GM12878 (cell line): Measurements from ENCODE around the gene RHOB. TPM values are rescaled to one million over a fixed set of nuclear protein-coding genes. Genes with fewer than 3 reads are reported as not detected.

Experiments used
- ATAC-seq: fragments of 200-7000 bp; cut with Tn5 transposase; 3 replicates; pipeline ENCODE4 v1.9.1; 2020; ENCODE audit warnings: mild to moderate bottlenecking, moderate library complexity
- BruUV-seq: library from RNA; stranded (reverse); fragments of 400-500 nt; replicated peaks from 2 replicates; lab custom pipeline; 2021; lab: Mats Ljungman, UMichigan
- CTCF ChIA-PET: fragments of 300-600 bp; sonication (Branson Sonifier 250); formaldehyde crosslinking; extraction: SDS; loops from one replicate; lab custom pipeline; 2021; ENCODE audit warnings: inconsistent platforms; lab: Yijun Ruan, JAX
- POLR2A ChIA-PET: fragments of 350-600 bp; formaldehyde crosslinking; extraction: SDS; loops from one replicate; lab custom pipeline; 2021; ENCODE audit warnings: inconsistent platforms; lab: Charles Lee
- RAD21 ChIA-PET: fragments of 300-600 bp; sonication (Branson Sonifier 250); formaldehyde crosslinking; loops from one replicate; lab custom pipeline; 2023; ENCODE audit warnings: antibody characterized with exemption; ENCODE audit not compliant: unreplicated experiment; lab: Charles Lee
- SMC1A ChIA-PET: fragments of 300-600 bp; sonication (Branson Sonifier 250); formaldehyde crosslinking; loops from one replicate; lab custom pipeline; 2023; ENCODE audit not compliant: unreplicated experiment, uncharacterized antibody; lab: Charles Lee
- DNase-seq: peaks from one replicate; pipeline ENCODE4 v3.0.0-alpha.2; 2011; ENCODE audit warnings: low read depth, low spot score
- FAIRE-seq: peaks from 3 replicates; lab custom pipeline; 2011; peaks lifted over from hg19 to GRCh38; lab: Jason Lieb, UNC
- H2AFZ ChIP-seq: 2 replicates; pipeline ENCODE4 v1.6.0; 2011; ENCODE audit warnings: low read depth, low read length, control low read depth; ENCODE audit not compliant: control insufficient read depth
- H3K27ac ChIP-seq: 2 replicates; pipeline ENCODE4 v1.5.1; 2011; ENCODE audit warnings: control low read depth; ENCODE audit not compliant: control insufficient read depth, insufficient read depth
- H3K27me3 ChIP-seq, 2 experiments: replicated peaks in 1 of 2; 2 replicates each; pipeline versions ENCODE4 v1.6.0 to v1.6.1; 2011; ENCODE audit warnings: low read length in 1 of 2; ENCODE audit not compliant: control insufficient read depth in 2 of 2, insufficient read depth in 2 of 2
- H3K36me3 ChIP-seq, 2 experiments: 2 replicates each; pipeline ENCODE4 v1.5.1; 2011; ENCODE audit warnings: low read length in 1 of 2; ENCODE audit not compliant: control insufficient read depth in 2 of 2, insufficient read depth in 2 of 2
- H3K4me1 ChIP-seq: 2 replicates; pipeline ENCODE4 v1.6.1; 2011; ENCODE audit warnings: mild to moderate bottlenecking, low read length, moderate library complexity, mixed read lengths; ENCODE audit not compliant: control insufficient read depth, insufficient read depth
- H3K4me2 ChIP-seq: 2 replicates; pipeline ENCODE4 v1.6.0; 2011; ENCODE audit warnings: control low read depth; ENCODE audit not compliant: control insufficient read depth, insufficient read depth
- H3K4me3 ChIP-seq: fragments of 200-600 bp; sonication (generic); 2 replicates; pipeline ENCODE4 v1.5.1; 2016
- H3K79me2 ChIP-seq: 2 replicates; pipeline ENCODE4 v1.6.0; 2011; ENCODE audit warnings: low read length; ENCODE audit not compliant: control insufficient read depth, insufficient read depth
- H3K9ac ChIP-seq: 2 replicates; pipeline ENCODE4 v1.8.0; 2011; ENCODE audit warnings: low read length, control low read depth, mixed read lengths; ENCODE audit not compliant: control insufficient read depth, insufficient read depth
- H3K9me3 ChIP-seq: replicated peaks from 3 replicates; pipeline ENCODE4 v1.5.1; 2011; ENCODE audit warnings: mild to moderate bottlenecking, low read length; ENCODE audit not compliant: control insufficient read depth, insufficient read depth
- H4K20me1 ChIP-seq: 2 replicates; pipeline ENCODE4 v1.6.0; 2011; ENCODE audit not compliant: control insufficient read depth, insufficient read depth
- BHLHE40 ChIP-seq, 2 experiments: fragments of 450-650 bp in 1 of 2; IDR thresholded peaks; 2 replicates each; pipeline ENCODE4 v1.6.1; 2011 to 2017; ENCODE audit warnings: low read depth in 2 of 2, borderline replicate concordance in 1 of 2, improper control_type of control experiment in 1 of 2, low read length in 1 of 2, mild to moderate bottlenecking in 1 of 2
- CBX5 ChIP-seq: sonication (generic); IDR thresholded peaks from 2 replicates; pipeline ENCODE4 v1.6.1; 2016; ENCODE audit warnings: low read depth, moderate library complexity, mild to moderate bottlenecking, inconsistent platforms
- CREB1 ChIP-seq: IDR thresholded peaks from 2 replicates; pipeline ENCODE4 v1.6.1; 2012; ENCODE audit warnings: low read depth, mild to moderate bottlenecking, inconsistent platforms
- FOS ChIP-seq: IDR thresholded peaks from 3 replicates; pipeline ENCODE4 v1.6.1; 2011; ENCODE audit warnings: borderline replicate concordance; ENCODE audit not compliant: insufficient read length; ENCODE audit errors: extremely low read depth
- FOXM1 ChIP-seq: IDR thresholded peaks from 2 replicates; pipeline ENCODE4 v1.6.1; 2012; ENCODE audit warnings: low read depth, mild to moderate bottlenecking, inconsistent platforms, low read length, moderate library complexity
- HDAC2 ChIP-seq: fragments of 200-600 bp; sonication (generic); IDR thresholded peaks from 2 replicates; pipeline ENCODE4 v1.6.1; 2017
- IRF4 ChIP-seq: IDR thresholded peaks from 2 replicates; pipeline ENCODE4 v1.6.1; 2011; ENCODE audit warnings: low read depth, low read length
- MEF2A ChIP-seq: IDR thresholded peaks from 2 replicates; pipeline ENCODE4 v1.6.1; 2011; ENCODE audit warnings: low read depth, mild to moderate bottlenecking, low read length, moderate library complexity; ENCODE audit not compliant: insufficient read depth
- POLR2A ChIP-seq: IDR thresholded peaks from 2 replicates; pipeline ENCODE4 v1.6.1; 2011; ENCODE audit warnings: low read depth, mild to moderate bottlenecking, low read length
- POLR2AphosphoS5 ChIP-seq: IDR thresholded peaks from 2 replicates; pipeline ENCODE4 v1.6.1; 2011; ENCODE audit warnings: mild to moderate bottlenecking, low read length, inconsistent platforms
- SMAD5 ChIP-seq: IDR thresholded peaks from 2 replicates; pipeline ENCODE4 v1.6.1; 2016; ENCODE audit warnings: antibody characterized with exemption, low read depth
- SPI1 ChIP-seq: IDR thresholded peaks from 2 replicates; pipeline ENCODE4 v1.6.1; 2011; ENCODE audit warnings: low read depth, mild to moderate bottlenecking, low read length, moderate library complexity, borderline replicate concordance; ENCODE audit not compliant: insufficient read depth
- YBX1 ChIP-seq: fragments of 450-650 bp; IDR thresholded peaks from 2 replicates; pipeline ENCODE4 v1.6.1; 2016; ENCODE audit warnings: antibody characterized with exemption
- ZNF24 ChIP-seq: fragments of 450-650 bp; IDR thresholded peaks from 2 replicates; pipeline ENCODE4 v1.6.1; 2017; ENCODE audit warnings: antibody characterized with exemption, mild to moderate bottlenecking
- WGBS: methylation state at CpG from one replicate; pipeline ENCODE4 v1.1.6; 2016; ENCODE audit warnings: low lambda C conversion rate; ENCODE audit not compliant: insufficient replicate concordance, insufficient coverage; ENCODE audit errors: missing lambda C conversion rate; 5-methylcytosine and 5-hydroxymethylcytosine counted together
- in situ Hi-C: fragments of 300-500 bp; cut with MboI; formaldehyde crosslinking; loops from 9 replicates; pipeline ENCODE4 v1.14.3; 2018; ENCODE audit warnings: mixed read lengths
- intact Hi-C: fragments of 100-400 bp; cut with micrococcal nuclease; formaldehyde crosslinking; loops from one replicate; pipeline ENCODE4 v1.14.2; 2022; ENCODE audit not compliant: unreplicated experiment
- polyA plus RNA-seq, 11 experiments: library from polyadenylated mRNA; depleted of rRNA in 4 of 11; unstranded in 6 of 11; stranded (reverse) in 5 of 11; fragments of >200 nt; fragmentation: Nextera tagmentation in 4 of 11; fragmentation: Illumina TruSeq in 1 of 11; extraction: Ambion mirVana in 4 of 11; extraction: Trizol in 1 of 11; gene quantifications; 1 replicate in 1 of 11; 2 replicates in 10 of 11; pipeline versions ENCODE4 v1.2.1 to v1.2.3, GENCODE V29; 2011 to 2016; ENCODE audit warnings: inconsistent platforms in 2 of 11, missing spikeins in 2 of 11, low read depth in 1 of 11
- total RNA-seq, 4 experiments: library from RNA; depleted of rRNA in 3 of 4; stranded (reverse); fragments of >200 nt in 3 of 4; fragmentation: Illumina TruSeq in 1 of 4; extraction: Trizol in 1 of 4; gene quantifications; 2 replicates each; pipeline versions ENCODE4 v1.2.1 to v1.2.3, GENCODE V29; 2013 to 2021
- TF ChIP-seq, protein P1 (sequence below): fragments of 450-650 bp; IDR thresholded peaks from 2 replicates; pipeline ENCODE4 v1.6.1; 2017; ENCODE audit warnings: antibody characterized with exemption, mild to moderate bottlenecking, moderate library complexity
- TF ChIP-seq, protein P2 (sequence below): IDR thresholded peaks from 2 replicates; pipeline ENCODE4 v1.6.1; 2012; ENCODE audit warnings: low read length, inconsistent platforms
- TF ChIP-seq, protein P3 (sequence below): IDR thresholded peaks from 2 replicates; pipeline ENCODE4 v1.6.1; 2012; ENCODE audit warnings: low read depth, low read length, improper control_type of control experiment

Gene RHOB
- total and polyA plus RNA-seq, 10 of the 15 experiments (the other 5 are each of a cell fraction or from before 2014, with no cell fraction given): 0.03 to 4.5 (median 1.2) TPM

DNA sequence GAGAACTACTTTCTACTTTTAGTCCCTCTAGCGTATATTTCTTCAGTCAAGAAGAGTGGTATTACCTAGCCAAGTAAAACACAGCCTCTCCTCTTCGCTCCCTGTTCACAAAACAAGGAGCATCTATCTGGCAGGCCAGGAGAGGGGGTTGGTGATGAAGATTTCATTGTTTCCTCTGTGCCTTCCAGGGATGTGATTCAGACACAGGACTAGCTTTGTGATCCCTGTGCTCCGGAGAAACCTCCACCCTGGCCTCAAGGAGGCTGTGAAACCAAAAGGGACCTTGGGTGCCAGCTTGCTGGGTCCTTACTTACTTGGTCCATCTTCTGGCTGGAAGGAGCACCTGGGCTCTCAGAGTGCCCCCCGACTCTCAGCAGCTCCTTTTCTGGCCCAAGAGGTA lies 5.7 kb downstream of the RHOB start:
- Histone ChIP-seq H3K9ac (no peak overlapping the region), H3K36me3 (no peaks in the 10 kb centered on the region), H3K4me2 (no peak overlapping the region), H3K27ac (no peak overlapping the region), H2AFZ (no peak overlapping the region), H3K79me2 (no peaks in the 10 kb centered on the region; the same call in 1 of the 2 replicates), H4K20me1 (no peaks in the 10 kb centered on the region), H3K4me3 (no peak overlapping the region), H3K27me3 (peaks cover 4 to 6% of the 10 kb centered on the region in 2 experiments; a peak in 3 of 4 replicates), H3K4me1 (peaks cover 3% of the 10 kb centered on the region), H3K9me3 (no peaks in the 10 kb centered on the region; the same call in 2 of the 3 replicates)
- ATAC-seq: no peak
- ChIA-PET CTCF (interaction anchor here (0.9 to 1.8 kb wide), 3 partner anchors 12 to 190 kb away, joined by 3 to 13 read pairs (median 4); no protein-coding TSS in a partner anchor), RAD21 (interaction anchor here (1.0 to 2.3 kb wide), 3 partner anchors 8 to 73 kb away, joined by 3 to 5 read pairs (median 3); no protein-coding TSS in a partner anchor), POLR2A (interaction anchor here (0.5 kb wide), 1 partner anchor 534 kb away, joined by 5 read pairs; no protein-coding TSS in a partner anchor), SMC1A (interaction anchor here (0.7 to 1.5 kb wide), 6 partner anchors 8 to 191 kb away, joined by 3 to 6 read pairs (median 3); no protein-coding TSS in a partner anchor)
- in situ Hi-C loops: no loop called here
- intact Hi-C loops: no loop called here
- TF ChIP-seq POLR2A (no peak), YBX1 (no peak), CBX5 (no peak), FOXM1 (no peak), SMAD5 (no peak), MEF2A (no peak), IRF4 (no peak), FOS (no peak), ZNF24 (no peak), HDAC2 (no peak), BHLHE40 (IDR thresholded peaks at IDR 0.05; ENCODE audit: borderline replicate concordance in 1 of 2, low read depth in 2 of 2, low read length in 1 of 2) (no peak), SPI1 (no peak), CREB1 (no peak), POLR2AphosphoS5 (no peak)
- TF ChIP-seq, protein P1, sequence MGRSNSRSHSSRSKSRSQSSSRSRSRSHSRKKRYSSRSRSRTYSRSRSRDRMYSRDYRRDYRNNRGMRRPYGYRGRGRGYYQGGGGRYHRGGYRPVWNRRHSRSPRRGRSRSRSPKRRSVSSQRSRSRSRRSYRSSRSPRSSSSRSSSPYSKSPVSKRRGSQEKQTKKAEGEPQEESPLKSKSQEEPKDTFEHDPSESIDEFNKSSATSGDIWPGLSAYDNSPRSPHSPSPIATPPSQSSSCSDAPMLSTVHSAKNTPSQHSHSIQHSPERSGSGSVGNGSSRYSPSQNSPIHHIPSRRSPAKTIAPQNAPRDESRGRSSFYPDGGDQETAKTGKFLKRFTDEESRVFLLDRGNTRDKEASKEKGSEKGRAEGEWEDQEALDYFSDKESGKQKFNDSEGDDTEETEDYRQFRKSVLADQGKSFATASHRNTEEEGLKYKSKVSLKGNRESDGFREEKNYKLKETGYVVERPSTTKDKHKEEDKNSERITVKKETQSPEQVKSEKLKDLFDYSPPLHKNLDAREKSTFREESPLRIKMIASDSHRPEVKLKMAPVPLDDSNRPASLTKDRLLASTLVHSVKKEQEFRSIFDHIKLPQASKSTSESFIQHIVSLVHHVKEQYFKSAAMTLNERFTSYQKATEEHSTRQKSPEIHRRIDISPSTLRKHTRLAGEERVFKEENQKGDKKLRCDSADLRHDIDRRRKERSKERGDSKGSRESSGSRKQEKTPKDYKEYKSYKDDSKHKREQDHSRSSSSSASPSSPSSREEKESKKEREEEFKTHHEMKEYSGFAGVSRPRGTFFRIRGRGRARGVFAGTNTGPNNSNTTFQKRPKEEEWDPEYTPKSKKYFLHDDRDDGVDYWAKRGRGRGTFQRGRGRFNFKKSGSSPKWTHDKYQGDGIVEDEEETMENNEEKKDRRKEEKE: no peak
- TF ChIP-seq, protein P2, sequence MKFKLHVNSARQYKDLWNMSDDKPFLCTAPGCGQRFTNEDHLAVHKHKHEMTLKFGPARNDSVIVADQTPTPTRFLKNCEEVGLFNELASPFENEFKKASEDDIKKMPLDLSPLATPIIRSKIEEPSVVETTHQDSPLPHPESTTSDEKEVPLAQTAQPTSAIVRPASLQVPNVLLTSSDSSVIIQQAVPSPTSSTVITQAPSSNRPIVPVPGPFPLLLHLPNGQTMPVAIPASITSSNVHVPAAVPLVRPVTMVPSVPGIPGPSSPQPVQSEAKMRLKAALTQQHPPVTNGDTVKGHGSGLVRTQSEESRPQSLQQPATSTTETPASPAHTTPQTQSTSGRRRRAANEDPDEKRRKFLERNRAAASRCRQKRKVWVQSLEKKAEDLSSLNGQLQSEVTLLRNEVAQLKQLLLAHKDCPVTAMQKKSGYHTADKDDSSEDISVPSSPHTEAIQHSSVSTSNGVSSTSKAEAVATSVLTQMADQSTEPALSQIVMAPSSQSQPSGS: no peak
- TF ChIP-seq, protein P3, sequence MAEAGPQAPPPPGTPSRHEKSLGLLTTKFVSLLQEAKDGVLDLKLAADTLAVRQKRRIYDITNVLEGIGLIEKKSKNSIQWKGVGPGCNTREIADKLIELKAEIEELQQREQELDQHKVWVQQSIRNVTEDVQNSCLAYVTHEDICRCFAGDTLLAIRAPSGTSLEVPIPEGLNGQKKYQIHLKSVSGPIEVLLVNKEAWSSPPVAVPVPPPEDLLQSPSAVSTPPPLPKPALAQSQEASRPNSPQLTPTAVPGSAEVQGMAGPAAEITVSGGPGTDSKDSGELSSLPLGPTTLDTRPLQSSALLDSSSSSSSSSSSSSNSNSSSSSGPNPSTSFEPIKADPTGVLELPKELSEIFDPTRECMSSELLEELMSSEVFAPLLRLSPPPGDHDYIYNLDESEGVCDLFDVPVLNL: no peak
- no peak for DNase-seq
- WGBS: 1% methylated on average over 4 of the region's 4 CpGs
- FAIRE-seq: no peak
- BruUV-seq: no TSS peak
